Endothelial cell of umbilical vein (primary cell): ENCODE data around the gene KLF2. TPM values are rescaled to one million over a fixed set of nuclear protein-coding genes. Genes with fewer than 3 reads are reported as not detected.

Experiments
- BruUV-seq: library from RNA; stranded (reverse); fragments of 400-500 nt; replicated peaks from 2 replicates; lab custom pipeline; 2021; lab: Mats Ljungman, UMichigan
- CTCF ChIA-PET: fragments of 300-600, 350-600 bp; sonication (Branson Sonifier 250); formaldehyde crosslinking; loops from one replicate; lab custom pipeline; 2021; ENCODE audit warnings: antibody characterized with exemption, inconsistent platforms; lab: Charles Lee
- POLR2A ChIA-PET: fragments of 300-600, 350-600 bp; sonication (Branson Sonifier 250); formaldehyde crosslinking; loops from one replicate; lab custom pipeline; 2021; ENCODE audit warnings: antibody characterized with exemption, inconsistent platforms; lab: Charles Lee
- DNase-seq: peaks from one replicate; pipeline ENCODE4 v3.0.0-alpha.2; 2011; ENCODE audit warnings: low read depth, low spot score
- FAIRE-seq: peaks from 2 replicates; lab custom pipeline; 2011; peaks lifted over from hg19 to GRCh38; lab: Jason Lieb, UNC
- H2AFZ ChIP-seq: 2 replicates; pipeline ENCODE4 v1.6.0; 2012; ENCODE audit warnings: low read depth, low read length, control low read depth, inconsistent platforms
- H3K27ac ChIP-seq: 2 replicates; pipeline ENCODE4 v1.5.1; 2011; ENCODE audit warnings: low read depth, mild to moderate bottlenecking, control low read depth, low read length, moderate library complexity; ENCODE audit not compliant: insufficient read depth
- H3K27me3 ChIP-seq, 2 experiments: 2 replicates each; pipeline versions ENCODE4 v1.6.0 to v1.6.1; 2011; ENCODE audit warnings: low read length in 2 of 2, mixed read lengths in 1 of 2; ENCODE audit not compliant: control insufficient read depth in 2 of 2, insufficient read depth in 2 of 2
- H3K36me3 ChIP-seq, 2 experiments: 2 replicates in 1 of 2; 3 replicates in 1 of 2; pipeline ENCODE4 v1.5.1; 2011; ENCODE audit warnings: low read length in 2 of 2, mild to moderate bottlenecking in 1 of 2, moderate library complexity in 1 of 2; ENCODE audit not compliant: control insufficient read depth in 2 of 2, insufficient read depth in 2 of 2; ENCODE audit errors: extremely low read depth in 1 of 2
- H3K4me1 ChIP-seq: 3 replicates; pipeline ENCODE4 v1.5.1; 2011; ENCODE audit warnings: mild to moderate bottlenecking, low read length; ENCODE audit not compliant: control insufficient read depth, insufficient read depth; ENCODE audit errors: extremely low read depth
- H3K4me2 ChIP-seq: 2 replicates; pipeline ENCODE4 v1.6.1; 2011; ENCODE audit warnings: low read length, control low read depth, mixed read lengths; ENCODE audit not compliant: insufficient read depth
- H3K4me3 ChIP-seq, 3 experiments: fragments of 200-600 bp in 1 of 3; sonication (generic), shearing (Covaris generic) in 1 of 3; replicated peaks in 1 of 3; 2 replicates each; pipeline ENCODE4 v1.5.1; 2011 to 2016; ENCODE audit warnings: control low read depth in 3 of 3, low read length in 3 of 3, mild to moderate bottlenecking in 2 of 3, inconsistent platforms in 1 of 3, low read depth in 1 of 3, moderate library complexity in 1 of 3; ENCODE audit not compliant: insufficient read depth in 1 of 3
- H3K79me2 ChIP-seq: 2 replicates; pipeline ENCODE4 v1.6.0; 2012; ENCODE audit warnings: low read length, inconsistent platforms; ENCODE audit not compliant: control insufficient read depth, insufficient read depth
- H3K9ac ChIP-seq: replicated peaks from 2 replicates; pipeline ENCODE3; 2011; ENCODE audit warnings: low read length, control low read depth; ENCODE audit not compliant: insufficient read depth; ENCODE audit errors: extremely low read depth
- H3K9me1 ChIP-seq: replicated peaks from 3 replicates; pipeline ENCODE4 v1.6.0; 2011; ENCODE audit warnings: mild to moderate bottlenecking, low read length; ENCODE audit not compliant: control insufficient read depth, insufficient read depth; ENCODE audit errors: extremely low read depth
- H3K9me3 ChIP-seq: replicated peaks from 2 replicates; pipeline ENCODE4 v1.5.1; 2012; ENCODE audit warnings: low read length, inconsistent platforms; ENCODE audit not compliant: control insufficient read depth, insufficient read depth
- H4K20me1 ChIP-seq: replicated peaks from 2 replicates; pipeline ENCODE3; 2011; ENCODE audit warnings: mild to moderate bottlenecking, low read length; ENCODE audit not compliant: control insufficient read depth, insufficient read depth; ENCODE audit errors: extremely low read depth
- EZH2 ChIP-seq: IDR thresholded peaks from 2 replicates; pipeline ENCODE4 v1.6.1; 2012; ENCODE audit warnings: borderline replicate concordance, low read depth, mild to moderate bottlenecking, moderate library complexity, low read length, inconsistent platforms; ENCODE audit not compliant: severe bottlenecking
- GATA2 ChIP-seq: IDR thresholded peaks from 2 replicates; pipeline ENCODE4 v1.7.0; 2011; ENCODE audit warnings: low read depth, mild to moderate bottlenecking, moderate library complexity, mixed read lengths, low read length; ENCODE audit not compliant: insufficient read length, insufficient read depth
- POLR2A ChIP-seq: IDR thresholded peaks from 2 replicates; pipeline ENCODE4 v1.6.1; 2012; ENCODE audit warnings: low read depth, mild to moderate bottlenecking, control low read depth, low read length
- dilution Hi-C: fragments of 300-500 bp; cut with MboI; formaldehyde crosslinking; loops from one replicate; pipeline ENCODE4 v1.15.0; 2019; ENCODE audit warnings: low sequenced_read_pairs; ENCODE audit not compliant: extremely low pct_ligation_motif_present
- intact Hi-C: fragments of 100-400 bp; cut with micrococcal nuclease; formaldehyde crosslinking; loops from one replicate; pipeline ENCODE4 v1.10.0; 2022
- polyA plus RNA-seq, 4 experiments: library from polyadenylated mRNA; depleted of rRNA in 3 of 4; stranded (reverse) in 3 of 4; unstranded in 1 of 4; fragments of >200 nt; gene quantifications; 2 replicates each; pipeline versions ENCODE4 v1.2.1 to v1.2.3, GENCODE V29; 2011 to 2012; ENCODE audit warnings: missing spikeins in 1 of 4
- total RNA-seq: library from RNA; stranded (reverse); gene quantifications from 2 replicates; pipeline ENCODE4 v1.2.3, GENCODE V29; 2021
- TF ChIP-seq, protein P1 (sequence below): IDR thresholded peaks from 2 replicates; pipeline ENCODE4 v1.6.1; 2011; ENCODE audit not compliant: insufficient read depth, insufficient read length
- TF ChIP-seq, protein P2 (sequence below), 2 donors: IDR thresholded peaks; 1 replicate in 1 of 2; 2 replicates in 1 of 2; pipeline ENCODE4 v1.5.1; 2011; ENCODE audit warnings: low read length in 2 of 2, mild to moderate bottlenecking in 2 of 2, moderate library complexity in 2 of 2, control low read depth in 1 of 2, inconsistent platforms in 1 of 2, low read depth in 1 of 2; ENCODE audit not compliant: insufficient read depth in 1 of 2; ENCODE audit errors: extremely low read depth in 1 of 2

Gene KLF2
- total and polyA plus RNA-seq, 2 donors (not counting 3 experiments of a cell fraction or from before 2014, with no cell fraction given): 23.4 to 30.3 TPM

DNA sequence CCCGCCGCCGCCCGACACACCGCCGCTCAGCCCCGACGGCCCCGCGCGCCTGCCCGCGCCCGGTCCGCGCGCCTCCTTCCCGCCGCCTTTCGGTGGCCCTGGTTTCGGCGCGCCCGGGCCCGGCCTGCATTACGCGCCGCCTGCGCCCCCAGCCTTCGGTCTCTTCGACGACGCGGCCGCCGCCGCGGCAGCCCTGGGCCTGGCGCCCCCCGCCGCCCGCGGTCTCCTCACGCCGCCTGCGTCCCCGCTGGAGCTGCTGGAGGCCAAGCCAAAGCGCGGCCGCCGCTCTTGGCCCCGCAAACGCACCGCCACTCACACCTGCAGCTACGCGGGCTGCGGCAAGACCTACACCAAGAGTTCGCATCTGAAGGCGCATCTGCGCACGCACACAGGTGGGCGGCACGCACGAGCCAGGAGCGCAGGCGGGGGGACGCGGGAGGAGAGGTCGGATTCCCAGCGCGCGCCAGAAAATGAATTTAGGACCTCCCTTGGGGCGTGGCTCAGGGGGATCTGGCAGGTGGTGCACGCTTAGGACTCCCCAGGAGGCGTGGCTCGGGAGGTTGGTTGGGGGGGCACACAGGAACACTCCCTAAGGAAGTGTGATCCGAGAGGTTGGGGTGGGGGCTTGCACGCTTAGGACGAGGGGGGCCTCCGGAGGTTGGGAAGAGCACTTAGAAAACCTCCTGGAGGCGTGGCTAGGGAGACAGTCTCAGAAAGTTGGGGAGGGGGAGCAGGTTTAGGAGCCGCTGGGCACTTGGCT, 1.2 kb downstream of the KLF2 start:
- Histone ChIP-seq H3K4me2 (peak overlapping the region; percentile 85), H4K20me1 (no peaks in the 10 kb centered on the region), H3K36me3 (no peaks in the 10 kb centered on the region), H3K9ac (peak overlapping the region; percentile 94), H3K4me3 (peak overlapping the region; percentile 71 to 93 (median 90)), H2AFZ (no peak overlapping the region), H3K27me3 (no peaks in the 10 kb centered on the region), H3K9me1 (no peaks in the 10 kb centered on the region), H3K27ac (peak overlapping the region; percentile 79), H3K79me2 (peaks cover 26% of the 10 kb centered on the region), H3K9me3 (no peaks in the 10 kb centered on the region), H3K4me1 (peaks cover 29% of the 10 kb centered on the region)
- peak; percentile 33 for FAIRE-seq
- dilution Hi-C loops (no loop called here), intact Hi-C loops (loop anchor here (2.0 to 10.0 kb wide), 3 partner anchors 67 to 251 kb away; partner anchors contain the start of genes AP1M1 and TPM4)
- peak; percentile 29 for DNase-seq
- no TSS peak for BruUV-seq
- CTCF ChIA-PET: interaction anchor here (1.0 to 2.2 kb wide), 10 partner anchors 10 to 79 kb away, joined by 3 to 27 read pairs (median 6); no protein-coding TSS in a partner anchor
- TF ChIP-seq, protein P1, sequence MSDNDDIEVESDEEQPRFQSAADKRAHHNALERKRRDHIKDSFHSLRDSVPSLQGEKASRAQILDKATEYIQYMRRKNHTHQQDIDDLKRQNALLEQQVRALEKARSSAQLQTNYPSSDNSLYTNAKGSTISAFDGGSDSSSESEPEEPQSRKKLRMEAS: no peak
- TF ChIP-seq, protein P2, sequence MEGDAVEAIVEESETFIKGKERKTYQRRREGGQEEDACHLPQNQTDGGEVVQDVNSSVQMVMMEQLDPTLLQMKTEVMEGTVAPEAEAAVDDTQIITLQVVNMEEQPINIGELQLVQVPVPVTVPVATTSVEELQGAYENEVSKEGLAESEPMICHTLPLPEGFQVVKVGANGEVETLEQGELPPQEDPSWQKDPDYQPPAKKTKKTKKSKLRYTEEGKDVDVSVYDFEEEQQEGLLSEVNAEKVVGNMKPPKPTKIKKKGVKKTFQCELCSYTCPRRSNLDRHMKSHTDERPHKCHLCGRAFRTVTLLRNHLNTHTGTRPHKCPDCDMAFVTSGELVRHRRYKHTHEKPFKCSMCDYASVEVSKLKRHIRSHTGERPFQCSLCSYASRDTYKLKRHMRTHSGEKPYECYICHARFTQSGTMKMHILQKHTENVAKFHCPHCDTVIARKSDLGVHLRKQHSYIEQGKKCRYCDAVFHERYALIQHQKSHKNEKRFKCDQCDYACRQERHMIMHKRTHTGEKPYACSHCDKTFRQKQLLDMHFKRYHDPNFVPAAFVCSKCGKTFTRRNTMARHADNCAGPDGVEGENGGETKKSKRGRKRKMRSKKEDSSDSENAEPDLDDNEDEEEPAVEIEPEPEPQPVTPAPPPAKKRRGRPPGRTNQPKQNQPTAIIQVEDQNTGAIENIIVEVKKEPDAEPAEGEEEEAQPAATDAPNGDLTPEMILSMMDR (IDR thresholded peaks at IDR 0.05; ENCODE audit: extremely low read depth in 1 of 2, insufficient read depth in 1 of 2, low read depth in 1 of 2, low read length in 2 of 2): no peak
- peak; percentile 11 for TF ChIP-seq POLR2A
- no peak for TF ChIP-seq GATA2
- no peak for TF ChIP-seq EZH2
- POLR2A ChIA-PET: interaction anchor here (0.6 to 2.2 kb wide), 9 partner anchors 10 to 1201 kb away, joined by 3 to 51 read pairs (median 5); no protein-coding TSS in a partner anchor
